HG02623 (cell line): ENCODE measurements around the gene EFCAB12.
A peak's percentile ranks its signal among the peaks of the same experiment; 100 is the strongest.

Experiments used
- ATAC-seq: cut with Tn5 transposase; IDR thresholded peaks from one replicate; pipeline ENCODE4 v1.9.1; 2021; ENCODE audit warnings: moderate library complexity; ENCODE audit not compliant: unreplicated experiment

The EFCAB12 gene

GRCh38 chr3:129428376-129429079 is at the start of gene EFCAB12:
Gene EFCAB12 (minus strand): TSS chr3:129428636. CDS start chr3:129428488, 148 bp downstream.
- peak; percentile 85 for ATAC-seq

GRCh38 chr3:129476586-129476985 is 48.1 kb upstream of the EFCAB12 start:
- no peak for ATAC-seq

- ATAC-seq, result no peak
Observed at GRCh38 chr3:129475863-129476262, 47.4 kb upstream of the EFCAB12 start.

DNA sequence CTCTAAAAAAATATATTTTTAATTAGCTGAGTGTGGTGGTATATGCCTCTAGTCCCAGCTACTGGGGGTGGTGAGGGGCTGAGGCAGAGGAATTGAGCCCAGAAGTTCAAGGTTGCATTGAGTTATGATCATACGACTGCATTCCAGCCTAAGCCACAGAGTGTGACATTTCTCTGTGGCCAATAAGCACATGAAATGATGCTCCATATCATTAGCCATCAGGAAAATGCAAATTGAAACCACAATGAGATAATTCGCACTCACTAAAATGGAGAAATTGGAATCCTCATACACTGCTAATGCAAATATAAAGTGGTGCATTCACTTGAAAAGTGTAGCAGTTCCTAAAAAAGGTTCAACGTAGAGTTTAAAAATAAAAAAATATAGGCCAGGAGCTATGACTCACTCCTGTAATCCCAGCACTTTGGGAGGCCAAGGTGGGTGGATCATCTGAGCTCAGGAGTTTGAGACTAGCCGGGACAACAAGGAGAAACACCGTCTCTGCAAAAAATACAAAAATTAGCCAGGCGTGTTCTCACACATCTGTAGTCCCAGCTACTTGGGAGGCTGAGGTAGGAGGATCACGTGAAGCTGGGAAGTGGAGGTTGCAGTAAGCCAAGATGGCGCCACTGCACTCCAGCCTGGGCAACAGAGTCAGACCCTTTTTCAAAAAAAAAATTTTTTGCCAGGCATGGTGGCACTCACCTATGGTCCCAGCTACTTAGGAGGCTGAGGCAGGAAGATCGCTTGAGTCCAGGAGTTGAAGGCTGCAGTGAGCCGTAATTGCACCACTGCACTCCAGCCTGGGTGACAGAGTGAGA is 46.8 kb upstream of the EFCAB12 start:
- ATAC-seq, result no peak

DNA sequence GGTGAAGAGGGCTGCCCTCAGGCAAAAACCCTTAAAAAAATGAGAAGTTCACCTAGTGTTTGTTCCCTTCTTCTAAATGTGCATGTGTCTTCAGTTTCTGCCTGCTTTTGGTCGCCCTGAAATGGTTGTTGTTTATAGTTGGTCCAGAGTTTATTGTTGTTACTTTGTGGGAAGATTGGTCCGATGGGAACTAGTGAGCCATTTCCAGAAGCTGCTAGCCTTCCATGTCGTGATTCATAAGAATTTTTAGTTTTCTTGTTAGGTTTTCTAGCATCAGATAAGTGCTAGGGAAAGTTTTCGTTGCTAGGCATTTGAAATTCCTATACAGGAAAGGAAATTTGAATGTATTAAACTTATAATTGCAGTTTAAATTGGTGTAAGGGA is 45.3 kb upstream of the EFCAB12 start:
- no peak for ATAC-seq

- ATAC-seq, result no peak
Observed at GRCh38 chr3:129473067-129473768, 44.8 kb upstream of the EFCAB12 start.

- no peak for ATAC-seq
Observed at GRCh38 chr3:129470861-129471260, 42.4 kb upstream of the EFCAB12 start.

- ATAC-seq, result no peak
Observed at GRCh38 chr3:129469026-129469425, 40.6 kb upstream of the EFCAB12 start.

- no peak for ATAC-seq
Observed at GRCh38 chr3:129467932-129468331, 39.5 kb upstream of the EFCAB12 start.

DNA sequence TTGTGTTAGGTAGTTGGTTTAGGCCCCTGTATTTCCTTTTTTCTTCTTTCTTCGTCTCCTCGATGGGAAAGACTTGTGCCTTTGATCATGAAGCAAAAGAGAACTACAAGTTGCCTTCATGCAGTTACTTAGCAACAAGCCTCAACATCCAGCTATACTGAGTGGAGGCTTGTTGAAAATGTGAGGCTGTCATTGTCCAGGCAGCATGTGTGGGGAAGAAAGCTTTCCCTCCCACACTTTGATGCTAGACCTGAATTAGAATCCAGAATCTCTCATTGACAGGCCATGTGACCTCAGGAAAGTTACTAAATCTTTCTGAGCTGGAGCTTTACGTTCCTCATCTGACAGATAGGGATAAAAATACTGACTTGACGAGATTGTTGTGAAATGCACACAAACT is 35.3 kb upstream of the EFCAB12 start:
- no peak for ATAC-seq

DNA sequence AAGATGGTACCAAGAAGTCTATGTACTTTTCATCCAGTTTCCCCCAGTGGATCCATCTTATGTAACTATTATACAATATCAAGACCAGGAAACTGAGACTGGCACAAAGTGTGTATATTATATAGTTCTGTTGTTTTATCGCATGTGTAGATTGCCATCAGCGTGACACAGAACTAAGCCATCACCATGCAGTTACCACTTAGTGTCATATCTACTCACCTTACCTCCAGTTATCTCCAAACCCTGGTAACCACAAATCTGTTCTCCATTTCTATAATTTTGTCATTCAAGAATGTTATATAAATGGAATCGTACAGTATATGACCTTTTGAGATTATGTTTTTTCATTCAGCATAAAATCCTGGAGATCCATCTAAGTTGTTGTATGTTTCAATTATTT is 34.7 kb upstream of the EFCAB12 start:
- no peak for ATAC-seq

GRCh38 chr3:129462361-129462968 is 34.0 kb upstream of the EFCAB12 start:
- ATAC-seq, result no peak

- ATAC-seq, result no peak
Observed at GRCh38 chr3:129461461-129462146, 33.2 kb upstream of the EFCAB12 start.

DNA sequence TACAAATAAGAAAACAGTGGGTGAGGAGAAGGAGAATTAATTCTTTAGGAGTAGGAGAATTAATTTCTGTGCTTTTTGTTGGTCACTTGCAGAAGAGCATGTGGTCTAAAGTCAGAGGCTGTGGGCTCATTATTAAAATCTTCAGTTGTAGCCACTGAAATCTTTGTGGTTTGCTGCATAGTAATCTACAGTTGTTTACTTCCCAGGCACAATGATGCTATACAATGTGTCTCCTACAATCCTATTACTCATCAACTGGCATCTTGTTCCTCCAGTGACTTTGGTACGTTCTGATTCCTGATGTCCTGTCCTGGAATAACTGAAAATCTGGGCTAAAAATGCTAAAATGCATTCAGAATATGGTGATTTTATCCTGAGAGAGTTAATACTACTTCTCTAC is 32.6 kb upstream of the EFCAB12 start:
- ATAC-seq, result no peak

GRCh38 chr3:129460572-129460971 is 32.1 kb upstream of the EFCAB12 start:
- no peak for ATAC-seq

DNA sequence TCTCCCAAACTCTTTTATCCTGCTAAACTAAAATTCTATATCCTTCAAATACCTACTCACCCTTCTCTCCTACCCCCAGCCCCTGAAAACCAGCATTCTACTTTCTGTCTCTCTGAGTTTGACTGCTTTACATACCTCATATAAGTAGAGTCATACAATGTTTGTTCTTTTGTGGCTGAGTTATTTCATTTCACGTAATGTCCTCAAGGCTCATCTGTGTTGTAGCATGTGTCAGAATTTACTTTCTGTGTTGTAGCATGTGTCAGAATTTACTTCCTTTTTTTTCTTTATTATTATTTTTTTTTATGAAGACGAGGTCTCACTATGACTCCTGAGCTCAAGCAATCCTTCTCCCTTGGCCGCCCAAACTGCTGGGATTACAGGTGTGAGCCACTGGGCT is 31.7 kb upstream of the EFCAB12 start:
- ATAC-seq, result no peak

- no peak for ATAC-seq
Observed at GRCh38 chr3:129453732-129454131, 25.3 kb upstream of the EFCAB12 start.

GRCh38 chr3:129449279-129450115 is 21.1 kb upstream of the EFCAB12 start:
- ATAC-seq, result no peak

- no peak for ATAC-seq
Observed at GRCh38 chr3:129448186-129448895, 19.9 kb upstream of the EFCAB12 start.
